Gastrocnemius medialis (tissue), 4 donors: ENCODE results near the gene CLCN3. TPM values are rescaled to one million over a fixed set of nuclear protein-coding genes. Genes with fewer than 3 reads are reported as not detected.

Experiments
- ATAC-seq, 2 donors: fragments of 150-250 bp; one replicate each; pipeline ENCODE4 v1.9.1; 2016
- DNase-seq, 2 donors: peaks; one replicate each; pipeline ENCODE4 v3.0.0-alpha.2; 2019
- H3K27ac ChIP-seq, 4 donors: fragments of 200-600 bp; sonication (generic); 1 replicate in 1 of 4; 2 replicates in 3 of 4; pipeline ENCODE4 v1.5.1; 2016 to 2018; ENCODE audit warnings: mild to moderate bottlenecking in 2 of 4, moderate library complexity in 1 of 4
- H3K27me3 ChIP-seq, 3 donors: fragments of 200-600 bp; sonication (generic) in 2 of 3; 1 replicate in 1 of 3; 2 replicates in 2 of 3; pipeline versions ENCODE4 v1.5.1 to v1.6.0; 2016 to 2019; ENCODE audit warnings: mild to moderate bottlenecking in 1 of 3, moderate library complexity in 1 of 3
- H3K36me3 ChIP-seq, 2 donors: fragments of 200-600 bp; sonication (generic) in 1 of 2; one replicate each; pipeline ENCODE4 v1.5.1; 2017 to 2018
- H3K4me1 ChIP-seq, 2 donors: fragments of 200-600 bp; sonication (generic) in 1 of 2; one replicate each; pipeline ENCODE4 v1.5.1; 2016 to 2017; ENCODE audit warnings: mild to moderate bottlenecking in 2 of 2
- H3K4me3 ChIP-seq, 4 donors: fragments of 200-600 bp; sonication (generic) in 3 of 4; 1 replicate in 1 of 4; 2 replicates in 3 of 4; pipeline ENCODE4 v1.5.1; 2016 to 2019; ENCODE audit warnings: mild to moderate bottlenecking in 2 of 4
- H3K9me3 ChIP-seq, 3 donors: fragments of 200-600 bp; sonication (generic) in 2 of 3; 1 replicate in 1 of 3; 2 replicates in 2 of 3; pipeline ENCODE4 v1.5.1; 2016 to 2019
- POLR2A ChIP-seq, 2 donors: fragments of 450-650 bp; IDR thresholded peaks; one replicate each; pipeline ENCODE4 v1.6.1; 2017; ENCODE audit warnings: antibody characterized with exemption in 2 of 2, mild to moderate bottlenecking in 2 of 2, moderate library complexity in 2 of 2
- in situ Hi-C, 4 donors: fragments of 200-750 bp; cut with MboI; loops; one replicate each; pipeline versions ENCODE4 v1.15.0 to v1.8.0; 2017; ENCODE audit warnings: low sequenced_read_pairs in 4 of 4
- intact Hi-C: fragments of 100-400 bp; cut with DNase I; formaldehyde crosslinking; loops from one replicate; pipeline ENCODE4 v1.15.1; 2023; ENCODE audit warnings: low total_unique reads
- total RNA-seq, 4 donors: library from RNA; depleted of rRNA; stranded (reverse); fragments of >200 nt; gene quantifications; one replicate each; pipeline versions ENCODE4 v1.1.0 to v1.2.3, GENCODE V29; 2016
- TF ChIP-seq, protein P1 (sequence below), 5 experiments: fragments of 450-650 bp in 3 of 5; fragments of 200-600 bp in 2 of 5; sonication (generic) in 2 of 5; IDR thresholded peaks in 4 of 5; conservative IDR thresholded peaks in 1 of 5; 1 replicate in 4 of 5; 2 replicates in 1 of 5; pipeline ENCODE4 v1.5.1; 2016 to 2019; ENCODE audit warnings: antibody characterized with exemption in 5 of 5, mild to moderate bottlenecking in 3 of 5, moderate library complexity in 3 of 5

The CLCN3 gene
- total RNA-seq, 4 donors from 2014 or later = 18.7 to 24.8 (median 20.5) TPM

DNA sequence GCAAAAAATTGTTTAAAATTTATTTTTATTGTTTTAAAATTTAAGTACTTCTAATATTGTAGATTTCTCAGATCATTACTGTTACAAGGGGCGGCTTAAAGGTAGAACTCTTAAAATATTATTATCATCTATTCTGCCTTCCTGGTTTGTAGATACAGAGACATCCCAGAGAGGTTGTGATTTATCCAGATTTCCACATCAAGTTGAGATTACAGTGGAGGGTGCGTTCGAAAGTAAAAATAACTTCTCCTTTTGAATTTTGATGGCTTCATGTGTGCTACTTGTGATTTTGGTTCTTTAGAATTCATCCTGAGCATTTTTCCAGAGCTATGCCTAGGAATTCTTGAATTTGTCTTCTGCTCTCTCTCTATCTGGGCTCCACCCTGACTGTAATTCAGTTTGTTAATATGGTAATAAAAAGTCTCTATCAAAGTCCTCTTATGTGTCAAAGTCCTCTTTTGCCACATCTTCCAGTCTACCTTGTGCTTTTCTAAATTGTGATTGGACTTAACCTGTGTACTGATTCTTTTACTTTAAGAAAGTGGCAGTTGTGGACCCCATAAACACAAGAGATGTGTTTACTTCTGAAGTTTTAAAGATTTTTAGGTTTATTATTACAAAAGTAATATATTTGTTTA lies 37.2 kb downstream of the CLCN3 start:
- H3K36me3 ChIP-seq = no peaks in the 10 kb centered on the region
- no peak for DNase-seq
- H3K9me3 ChIP-seq = no peaks in the 10 kb centered on the region
- TF ChIP-seq, protein P1, sequence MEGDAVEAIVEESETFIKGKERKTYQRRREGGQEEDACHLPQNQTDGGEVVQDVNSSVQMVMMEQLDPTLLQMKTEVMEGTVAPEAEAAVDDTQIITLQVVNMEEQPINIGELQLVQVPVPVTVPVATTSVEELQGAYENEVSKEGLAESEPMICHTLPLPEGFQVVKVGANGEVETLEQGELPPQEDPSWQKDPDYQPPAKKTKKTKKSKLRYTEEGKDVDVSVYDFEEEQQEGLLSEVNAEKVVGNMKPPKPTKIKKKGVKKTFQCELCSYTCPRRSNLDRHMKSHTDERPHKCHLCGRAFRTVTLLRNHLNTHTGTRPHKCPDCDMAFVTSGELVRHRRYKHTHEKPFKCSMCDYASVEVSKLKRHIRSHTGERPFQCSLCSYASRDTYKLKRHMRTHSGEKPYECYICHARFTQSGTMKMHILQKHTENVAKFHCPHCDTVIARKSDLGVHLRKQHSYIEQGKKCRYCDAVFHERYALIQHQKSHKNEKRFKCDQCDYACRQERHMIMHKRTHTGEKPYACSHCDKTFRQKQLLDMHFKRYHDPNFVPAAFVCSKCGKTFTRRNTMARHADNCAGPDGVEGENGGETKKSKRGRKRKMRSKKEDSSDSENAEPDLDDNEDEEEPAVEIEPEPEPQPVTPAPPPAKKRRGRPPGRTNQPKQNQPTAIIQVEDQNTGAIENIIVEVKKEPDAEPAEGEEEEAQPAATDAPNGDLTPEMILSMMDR (IDR thresholded peaks at IDR 0.05 in 4 of 5, conservative IDR thresholded peaks at IDR 0.05 in 1 of 5) = no peak
- TF ChIP-seq POLR2A (IDR thresholded peaks at IDR 0.05) = no peak
- no peaks in the 10 kb centered on the region for H3K27me3 ChIP-seq
- intact Hi-C loops (no loop called here), in situ Hi-C loops (loop anchor here in 1 of 4 donors (5.0 kb wide), 1 partner anchor 35 kb away; the partner anchor contains the start of gene CLCN3)
- H3K27ac ChIP-seq = peak overlapping the region in 1 of 4 donors; percentile 1
- no peak for ATAC-seq
- peaks cover 22 to 40% of the 10 kb centered on the region in 2 donors for H3K4me1 ChIP-seq
- H3K4me3 ChIP-seq = no peak overlapping the region

DNA sequence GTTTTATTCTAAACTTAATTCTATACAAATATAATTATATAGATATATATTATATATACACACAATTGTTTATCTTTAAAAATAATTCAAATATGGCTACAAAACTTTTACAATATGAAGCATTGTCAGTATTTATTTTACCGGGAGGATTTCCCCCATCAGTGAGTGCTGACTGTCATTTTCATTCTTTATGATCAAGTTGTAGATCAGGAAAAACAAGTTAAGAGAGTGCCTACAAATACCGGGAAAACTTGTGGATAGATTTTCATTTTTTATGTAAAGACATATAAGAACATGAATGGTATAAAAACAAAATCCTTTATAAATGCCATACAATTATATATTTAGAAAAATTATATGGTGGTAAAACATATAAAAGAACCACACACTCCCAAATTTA lies 37.8 kb downstream of the CLCN3 start:
- Histone ChIP-seq H3K4me3 (no peak overlapping the region), H3K27me3 (no peaks in the 10 kb centered on the region), H3K9me3 (no peaks in the 10 kb centered on the region), H3K27ac (peak overlapping the region in 3 of 4 donors; percentile 80 to 85 (median 81)), H3K4me1 (peaks cover 19 to 43% of the 10 kb centered on the region in 2 donors), H3K36me3 (no peaks in the 10 kb centered on the region)
- TF ChIP-seq, protein P1 (IDR thresholded peaks at IDR 0.05 in 4 of 5, conservative IDR thresholded peaks at IDR 0.05 in 1 of 5) = no peak
- no peak for TF ChIP-seq POLR2A (IDR thresholded peaks at IDR 0.05)
- intact Hi-C loops = no loop called here
- DNase-seq (no peak), ATAC-seq (no peak)
- in situ Hi-C loops = loop anchor here in 1 of 4 donors (5.0 kb wide), 1 partner anchor 36 kb away; the partner anchor contains the start of gene CLCN3

DNA sequence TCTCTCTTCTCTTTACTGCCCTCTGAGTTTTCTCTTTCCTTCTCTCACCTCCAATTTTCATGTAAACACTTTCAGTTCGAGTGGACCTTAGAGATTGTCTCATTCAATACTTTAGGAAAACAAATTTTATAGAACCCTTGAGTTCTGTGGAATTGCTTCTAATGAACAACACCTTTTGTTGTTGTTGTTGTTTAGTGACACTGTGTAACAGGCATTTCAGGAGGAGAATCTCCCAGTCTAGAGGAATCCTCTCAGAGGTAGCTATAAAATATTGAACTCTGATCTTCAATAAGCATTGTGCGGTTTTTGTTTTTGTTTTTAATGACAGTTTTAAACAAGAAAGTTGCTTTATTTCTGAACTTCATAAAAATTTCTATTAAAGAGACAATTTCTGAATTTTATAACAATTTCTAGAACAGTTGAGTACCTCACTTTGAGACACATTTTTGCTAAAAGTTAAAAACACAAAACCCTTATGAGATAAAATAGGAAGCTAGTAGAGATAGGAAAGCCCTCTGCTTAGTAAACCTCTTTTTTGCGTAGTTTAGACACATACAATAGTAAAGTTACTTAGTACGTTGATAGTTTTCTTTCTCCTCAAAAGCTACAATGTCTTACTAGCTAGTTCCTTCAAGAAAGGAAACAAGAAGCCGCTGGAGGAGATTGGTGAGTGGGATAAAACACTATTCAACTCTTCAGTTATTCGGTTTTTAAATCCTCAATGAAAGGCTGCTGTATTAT lies 38.8 kb downstream of the CLCN3 start:
- Histone ChIP-seq H3K9me3 (no peaks in the 10 kb centered on the region), H3K4me3 (peak overlapping the region; percentile 49 to 61 (median 56)), H3K27ac (peak overlapping the region; percentile 79 to 85 (median 80)), H3K4me1 (peaks cover 27 to 46% of the 10 kb centered on the region in 2 donors), H3K27me3 (no peaks in the 10 kb centered on the region), H3K36me3 (no peaks in the 10 kb centered on the region)
- TF ChIP-seq, protein P1 (IDR thresholded peaks at IDR 0.05 in 4 of 5, conservative IDR thresholded peaks at IDR 0.05 in 1 of 5) = no peak
- TF ChIP-seq POLR2A (IDR thresholded peaks at IDR 0.05) = no peak
- intact Hi-C loops = no loop called here
- in situ Hi-C loops = loop anchor here in 1 of 4 donors (5.0 kb wide), 1 partner anchor 37 kb away; the partner anchor contains the start of gene CLCN3
- ATAC-seq (no peak), DNase-seq (no peak)

DNA sequence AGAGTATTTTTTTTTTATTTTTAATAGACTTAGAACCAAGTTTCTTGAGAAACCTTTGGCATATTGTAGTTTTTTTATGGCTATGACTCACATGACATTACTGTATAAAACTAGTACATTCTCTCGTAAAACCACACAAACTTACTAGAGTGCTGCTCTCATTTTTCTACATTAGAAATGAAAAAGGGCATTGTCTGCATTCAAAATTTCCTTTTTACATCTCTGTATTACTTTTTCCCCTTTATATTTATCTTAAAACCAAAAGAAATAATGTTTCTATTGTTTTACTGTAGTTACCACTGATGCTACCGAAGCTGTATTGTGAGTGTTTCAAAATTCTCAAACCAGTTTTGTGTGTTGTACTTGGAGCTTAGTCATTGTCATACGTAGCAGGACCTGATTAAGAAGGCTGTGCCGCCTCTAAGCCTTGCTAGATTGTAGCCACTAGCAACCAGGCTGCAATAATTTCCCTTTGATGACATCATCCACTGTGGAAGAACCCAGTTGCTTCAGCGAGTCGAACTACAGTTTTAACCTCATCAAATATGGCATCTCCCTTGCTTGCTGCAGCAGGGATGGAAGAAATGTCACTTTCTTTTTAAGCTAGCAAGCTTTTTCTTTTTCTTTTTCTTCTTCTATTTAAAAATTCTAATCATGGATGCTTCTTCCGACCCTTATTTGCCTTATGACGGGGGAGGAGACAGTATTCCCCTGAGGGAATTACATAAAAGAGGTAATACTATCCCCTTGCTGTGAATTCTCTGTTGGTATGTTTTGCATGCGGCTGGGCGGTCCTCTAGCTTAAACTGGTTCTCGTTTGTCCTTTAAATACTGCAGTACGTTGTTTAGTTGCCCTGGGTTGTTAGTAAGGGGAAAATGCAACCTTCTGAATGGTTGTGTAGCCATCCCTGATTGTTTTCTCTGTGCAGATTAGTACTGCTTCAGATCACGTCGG lies 39.6 kb downstream of the CLCN3 start:
- TF ChIP-seq, protein P1 (IDR thresholded peaks at IDR 0.05 in 4 of 5, conservative IDR thresholded peaks at IDR 0.05 in 1 of 5) = no peak
- TF ChIP-seq POLR2A (IDR thresholded peaks at IDR 0.05) = peak; percentile 14 to 42
- H3K4me3 ChIP-seq = peak overlapping the region; percentile 49 to 61 (median 56)

More for the DNA sequence above, 39.6 kb downstream of the CLCN3 start:
- no peaks in the 10 kb centered on the region for H3K9me3 ChIP-seq
- in situ Hi-C loops = loop anchor here in 1 of 4 donors (5.0 kb wide), 1 partner anchor 38 kb away; the partner anchor contains the start of gene CLCN3
- peak overlapping the region; percentile 79 to 85 (median 80) for H3K27ac ChIP-seq
- DNase-seq (peak; percentile 67 to 77), ATAC-seq (peak; percentile 98 to 99)
- H3K4me1 ChIP-seq = peaks cover 35 to 55% of the 10 kb centered on the region in 2 donors
- intact Hi-C loops = loop anchor here (1.0 to 5.0 kb wide), 2 partner anchors 40 to 367 kb away; partner anchors contain the start of genes CLCN3 and MFAP3L
- no peaks in the 10 kb centered on the region for H3K36me3 ChIP-seq
- no peaks in the 10 kb centered on the region for H3K27me3 ChIP-seq
